K562 (cell line): ENCODE measurements around the gene ALDH16A1. TPM values are rescaled to one million over a fixed set of nuclear protein-coding genes. Genes with fewer than 3 reads are reported as not detected.

Experiments used
- microRNA counts: library from miRNA; unstranded; fragments of <30 nt; microRNA quantifications from one replicate; lab custom pipeline; 2016
- microRNA-seq: library from miRNA; unstranded; fragments of <30 nt; microRNA quantifications from one replicate; pipeline ENCODE4, GENCODE V29; 2018; ENCODE audit warnings: borderline microRNAs expressed
- polyA plus RNA-seq, 8 experiments: library from polyadenylated mRNA; depleted of rRNA in 4 of 8; stranded (reverse) in 5 of 8; unstranded in 3 of 8; fragments of >200 nt; fragmentation: Nextera tagmentation in 2 of 8; fragmentation: Illumina TruSeq in 1 of 8; extraction: Ambion mirVana in 2 of 8; extraction: Trizol in 1 of 8; gene quantifications; 2 replicates each; pipeline versions ENCODE4 v1.2.1 to v1.2.3, GENCODE V29; 2011 to 2014; ENCODE audit warnings: inconsistent platforms in 1 of 8, missing spikeins in 1 of 8
- small RNA-seq: library from RNA; depleted of rRNA; stranded (forward); fragments of <200 nt; gene quantifications from one replicate; pipeline ENCODE3, GENCODE V24; 2014
- total RNA-seq, 7 experiments: library from RNA; depleted of rRNA in 6 of 7; stranded (reverse); fragments of >200 nt in 6 of 7; fragmentation: Illumina TruSeq in 2 of 7; extraction: Trizol in 2 of 7; gene quantifications; 2 replicates each; pipeline versions ENCODE4 v1.2.1 to v1.2.3, GENCODE V29; 2011 to 2021; ENCODE audit warnings: low replicate concordance in 1 of 7

ALDH16A1 gene
- total and polyA plus RNA-seq, 9 of the 15 experiments (the other 6 are each of a cell fraction or from before 2014, with no cell fraction given): 2.2 to 52.2 (median 7.6) TPM

MicroRNAs encoded within 50 kb of the gene (microRNA counts, 767-probe panel; counts per million panel counts)
- microRNA hsa-miR-150-5p (lab: Ali Mortazavi, UCI): not detected

Small RNAs within 50 kb of the gene (microRNA-seq; reads per million reads assigned to microRNA genes)
- not detected for gene MIR150

Small RNAs within 50 kb of the gene (small RNA-seq; reads per million reads assigned to genes)
- gene COX6CP7: not detected
- gene MIR150: not detected
- not detected for gene SNORD32A
- not detected for gene SNORD33
- not detected for gene SNORD34
- not detected for gene SNORD35A
- not detected for gene SNORD35B

Other genes with a start within 250 kb of the ALDH16A1 start
Only the 7 nearest of the 24 such genes appear.
- gene PTH2, start 29.8 kb upstream of the ALDH16A1 start, total RNA-seq (2014; rRNA removed): 0.61 TPM in 1 of 2 replicates, not detected in the other
- not detected in 2 replicates for gene PTH2, start 29.8 kb upstream of the ALDH16A1 start, total RNA-seq (2014; rRNA removed; fragmentation: Illumina TruSeq; extraction: Trizol)
- gene PTH2, start 29.8 kb upstream of the ALDH16A1 start, total RNA-seq (2015; rRNA removed; fragmentation: Illumina TruSeq; extraction: Trizol): not detected in 2 replicates
- gene PTH2, start 29.8 kb upstream of the ALDH16A1 start, total RNA-seq (2021): 0.60 and 1.3 TPM in 2 replicates
- not detected in 2 replicates for gene PTH2, start 29.8 kb upstream of the ALDH16A1 start, polyA plus RNA-seq (2011; rRNA removed)
- gene PTH2, start 29.8 kb upstream of the ALDH16A1 start, polyA plus RNA-seq (2014; fragmentation: Illumina TruSeq; extraction: Trizol): not detected in 2 replicates
- not detected for gene PTH2, start 29.8 kb upstream of the ALDH16A1 start, polyA plus RNA-seq (2014; fragmentation: Nextera tagmentation; extraction: Ambion mirVana)
- gene PTH2, start 29.8 kb upstream of the ALDH16A1 start, polyA plus RNA-seq (2014; rRNA removed): not detected in 2 replicates
- gene GFY, start 27.8 kb upstream of the ALDH16A1 start, total RNA-seq (2014; rRNA removed): 0.12 TPM in 1 of 2 replicates, not detected in the other
- not detected in 2 replicates for gene GFY, start 27.8 kb upstream of the ALDH16A1 start, total RNA-seq (2014; rRNA removed; fragmentation: Illumina TruSeq; extraction: Trizol)
- 0.07 TPM in 1 of 2 replicates, not detected in the other for gene GFY, start 27.8 kb upstream of the ALDH16A1 start, total RNA-seq (2015; rRNA removed; fragmentation: Illumina TruSeq; extraction: Trizol)
- 0.11 TPM in 1 of 2 replicates, not detected in the other for gene GFY, start 27.8 kb upstream of the ALDH16A1 start, total RNA-seq (2021)
- 0.19 and 0.26 TPM in 2 replicates for gene GFY, start 27.8 kb upstream of the ALDH16A1 start, polyA plus RNA-seq (2011; rRNA removed)
- 0.33 and 0.40 TPM in 2 replicates for gene GFY, start 27.8 kb upstream of the ALDH16A1 start, polyA plus RNA-seq (2014; fragmentation: Illumina TruSeq; extraction: Trizol)
- gene GFY, start 27.8 kb upstream of the ALDH16A1 start, polyA plus RNA-seq (2014; fragmentation: Nextera tagmentation; extraction: Ambion mirVana): under 1 TPM in 1 of 2 experiments, not detected in 1; 0.06 TPM
- 0.11 and 0.33 TPM in 2 replicates for gene GFY, start 27.8 kb upstream of the ALDH16A1 start, polyA plus RNA-seq (2014; rRNA removed)
- gene SLC17A7, start 11.7 kb upstream of the ALDH16A1 start, total RNA-seq (2014; rRNA removed): 2.4 and 3.2 TPM in 2 replicates
- gene SLC17A7, start 11.7 kb upstream of the ALDH16A1 start, total RNA-seq (2014; rRNA removed; fragmentation: Illumina TruSeq; extraction: Trizol): 1.1 TPM in 2 replicates
- 1.4 TPM in 2 replicates for gene SLC17A7, start 11.7 kb upstream of the ALDH16A1 start, total RNA-seq (2015; rRNA removed; fragmentation: Illumina TruSeq; extraction: Trizol)
- gene SLC17A7, start 11.7 kb upstream of the ALDH16A1 start, total RNA-seq (2021): 9.2 and 9.9 TPM in 2 replicates
- 4.8 and 7.0 TPM in 2 replicates for gene SLC17A7, start 11.7 kb upstream of the ALDH16A1 start, polyA plus RNA-seq (2011; rRNA removed)
- 12.8 and 15.7 TPM in 2 replicates for gene SLC17A7, start 11.7 kb upstream of the ALDH16A1 start, polyA plus RNA-seq (2014; fragmentation: Illumina TruSeq; extraction: Trizol)
- gene SLC17A7, start 11.7 kb upstream of the ALDH16A1 start, polyA plus RNA-seq (2014; fragmentation: Nextera tagmentation; extraction: Ambion mirVana): 1 to 10 TPM; 1.7 to 1.8 TPM
- 5.5 and 5.7 TPM in 2 replicates for gene SLC17A7, start 11.7 kb upstream of the ALDH16A1 start, polyA plus RNA-seq (2014; rRNA removed)
- 224 and 233 TPM in 2 replicates for gene PIH1D1, start 1.4 kb upstream of the ALDH16A1 start, total RNA-seq (2014; rRNA removed)
- gene PIH1D1, start 1.4 kb upstream of the ALDH16A1 start, total RNA-seq (2014; rRNA removed; fragmentation: Illumina TruSeq; extraction: Trizol): 102 and 112 TPM in 2 replicates
- 120 and 125 TPM in 2 replicates for gene PIH1D1, start 1.4 kb upstream of the ALDH16A1 start, total RNA-seq (2015; rRNA removed; fragmentation: Illumina TruSeq; extraction: Trizol)
- 161 and 164 TPM in 2 replicates for gene PIH1D1, start 1.4 kb upstream of the ALDH16A1 start, total RNA-seq (2021)
- gene PIH1D1, start 1.4 kb upstream of the ALDH16A1 start, polyA plus RNA-seq (2011; rRNA removed): 137 and 156 TPM in 2 replicates
- 137 and 156 TPM in 2 replicates for gene PIH1D1, start 1.4 kb upstream of the ALDH16A1 start, polyA plus RNA-seq (2014; fragmentation: Illumina TruSeq; extraction: Trizol)
- 10 to 100 TPM; 26.5 to 48.0 TPM for gene PIH1D1, start 1.4 kb upstream of the ALDH16A1 start, polyA plus RNA-seq (2014; fragmentation: Nextera tagmentation; extraction: Ambion mirVana)
- 199 and 221 TPM in 2 replicates for gene PIH1D1, start 1.4 kb upstream of the ALDH16A1 start, polyA plus RNA-seq (2014; rRNA removed)
- 0.86 and 2.2 TPM in 2 replicates for gene FLT3LG, start 21.0 kb downstream of the ALDH16A1 start, total RNA-seq (2014; rRNA removed)
- 0.35 and 1.1 TPM in 2 replicates for gene FLT3LG, start 21.0 kb downstream of the ALDH16A1 start, total RNA-seq (2014; rRNA removed; fragmentation: Illumina TruSeq; extraction: Trizol)
- 1.1 and 1.5 TPM in 2 replicates for gene FLT3LG, start 21.0 kb downstream of the ALDH16A1 start, total RNA-seq (2015; rRNA removed; fragmentation: Illumina TruSeq; extraction: Trizol)
- gene FLT3LG, start 21.0 kb downstream of the ALDH16A1 start, total RNA-seq (2021): 5.0 and 6.4 TPM in 2 replicates
- gene FLT3LG, start 21.0 kb downstream of the ALDH16A1 start, polyA plus RNA-seq (2011; rRNA removed): 1.2 and 2.5 TPM in 2 replicates
- gene FLT3LG, start 21.0 kb downstream of the ALDH16A1 start, polyA plus RNA-seq (2014; fragmentation: Illumina TruSeq; extraction: Trizol): 1.4 and 3.4 TPM in 2 replicates
- gene FLT3LG, start 21.0 kb downstream of the ALDH16A1 start, polyA plus RNA-seq (2014; fragmentation: Nextera tagmentation; extraction: Ambion mirVana): under 1 TPM; 0.31 to 0.49 TPM
- 2.8 and 4.2 TPM in 2 replicates for gene FLT3LG, start 21.0 kb downstream of the ALDH16A1 start, polyA plus RNA-seq (2014; rRNA removed)
- gene RPL13A, start 34.4 kb downstream of the ALDH16A1 start, total RNA-seq (2014; rRNA removed): 4,435 and 4,908 TPM in 2 replicates
- gene RPL13A, start 34.4 kb downstream of the ALDH16A1 start, total RNA-seq (2014; rRNA removed; fragmentation: Illumina TruSeq; extraction: Trizol): 1,693 and 1,744 TPM in 2 replicates
- 2,336 and 2,363 TPM in 2 replicates for gene RPL13A, start 34.4 kb downstream of the ALDH16A1 start, total RNA-seq (2015; rRNA removed; fragmentation: Illumina TruSeq; extraction: Trizol)
- 3,484 and 3,598 TPM in 2 replicates for gene RPL13A, start 34.4 kb downstream of the ALDH16A1 start, total RNA-seq (2021)
- gene RPL13A, start 34.4 kb downstream of the ALDH16A1 start, polyA plus RNA-seq (2011; rRNA removed): 3,377 and 4,740 TPM in 2 replicates
- gene RPL13A, start 34.4 kb downstream of the ALDH16A1 start, polyA plus RNA-seq (2014; fragmentation: Illumina TruSeq; extraction: Trizol): 2,949 and 2,951 TPM in 2 replicates
- gene RPL13A, start 34.4 kb downstream of the ALDH16A1 start, polyA plus RNA-seq (2014; fragmentation: Nextera tagmentation; extraction: Ambion mirVana): 1,000 to 10,000 TPM; 2,516 to 2,665 TPM
- gene RPL13A, start 34.4 kb downstream of the ALDH16A1 start, polyA plus RNA-seq (2014; rRNA removed): 5,374 and 5,482 TPM in 2 replicates
- gene RPS11, start 43.2 kb downstream of the ALDH16A1 start, total RNA-seq (2014; rRNA removed): 4,429 and 4,457 TPM in 2 replicates
- gene RPS11, start 43.2 kb downstream of the ALDH16A1 start, total RNA-seq (2014; rRNA removed; fragmentation: Illumina TruSeq; extraction: Trizol): 3,727 and 4,095 TPM in 2 replicates
- gene RPS11, start 43.2 kb downstream of the ALDH16A1 start, total RNA-seq (2015; rRNA removed; fragmentation: Illumina TruSeq; extraction: Trizol): 4,584 and 4,811 TPM in 2 replicates
- gene RPS11, start 43.2 kb downstream of the ALDH16A1 start, total RNA-seq (2021): 2,569 and 2,586 TPM in 2 replicates
- gene RPS11, start 43.2 kb downstream of the ALDH16A1 start, polyA plus RNA-seq (2011; rRNA removed): 3,634 and 4,412 TPM in 2 replicates
- gene RPS11, start 43.2 kb downstream of the ALDH16A1 start, polyA plus RNA-seq (2014; fragmentation: Illumina TruSeq; extraction: Trizol): 9,049 and 9,152 TPM in 2 replicates
- 1,000 to 10,000 TPM; 3,635 to 4,338 TPM for gene RPS11, start 43.2 kb downstream of the ALDH16A1 start, polyA plus RNA-seq (2014; fragmentation: Nextera tagmentation; extraction: Ambion mirVana)
- 4,533 and 5,388 TPM in 2 replicates for gene RPS11, start 43.2 kb downstream of the ALDH16A1 start, polyA plus RNA-seq (2014; rRNA removed)